Mucosa of descending colon (tissue), 3 donors: ENCODE results near the gene FKBP5. TPM values are rescaled to one million over a fixed set of nuclear protein-coding genes. Genes with fewer than 3 reads are reported as not detected.
"Not testable (repeated sequence)": the region's sequence is repeated elsewhere in the genome, so short reads cannot be mapped to it uniquely, and the experiment has no call there.

Experiments used
- ATAC-seq: fragments of 200-7000 bp; cut with Tn5 transposase; one replicate; pipeline ENCODE4 v1.9.1; 2020; ENCODE audit warnings: mild to moderate bottlenecking, moderate library complexity
- DNase-seq, 3 donors: peaks; one replicate each; pipeline ENCODE4 v3.0.0-alpha.2; 2020
- H3K36me3 ChIP-seq: fragments of 200-600 bp; one replicate; pipeline ENCODE4 v1.8.0; 2021; ENCODE audit warnings: low read depth, mild to moderate bottlenecking
- H3K4me1 ChIP-seq: fragments of 200-600 bp; one replicate; pipeline ENCODE4 v1.8.0; 2021; ENCODE audit warnings: low read depth, mild to moderate bottlenecking
- H3K4me3 ChIP-seq: fragments of 200-600 bp; one replicate; pipeline ENCODE4 v1.8.0; 2021; ENCODE audit warnings: mild to moderate bottlenecking
- H3K9me3 ChIP-seq: fragments of 200-600 bp; one replicate; pipeline ENCODE4 v1.8.0; 2021; ENCODE audit warnings: mild to moderate bottlenecking
- CTCF ChIP-seq: fragments of 200-600 bp; IDR thresholded peaks from one replicate; pipeline ENCODE4 v1.8.0; 2022; ENCODE audit warnings: antibody characterized with exemption, mild to moderate bottlenecking
- intact Hi-C, 2 donors: fragments of 100-400 bp; cut with DNase I in 1 of 2; cut with micrococcal nuclease in 1 of 2; formaldehyde crosslinking; loops; one replicate each; pipeline versions ENCODE4 v1.11.0 to v1.11.1; 2022; cut with DNase I, micrococcal nuclease
- total RNA-seq, 3 donors: library from RNA; stranded (reverse); fragmentation: NEBNext Ultra II Directional in 2 of 3; extraction: Animal tissue kit (Norgen Biotek cat#: 25700) in 2 of 3; gene quantifications; one replicate each; pipeline versions ENCODE4 v1.2.1 to v1.2.4, GENCODE V29; 2021 to 2023
- donor health status: DM: no; HTN: no; CAD: no; lungs with moderate emphysema.
- donor health status: DM: no; HTN: no; CAD: no.
- donor health status: DM: no; HTN: yes; CAD: no.

The FKBP5 gene
- total RNA-seq, 3 donors from 2014 or later = 22.1 to 174 (median 150) TPM

GRCh38 chr6:35673755-35674154 is 15.0 kb downstream of the FKBP5 start:
- ATAC-seq (no peak), DNase-seq (no peak)
- Histone ChIP-seq H3K9me3 (no peaks in the 10 kb centered on the region), H3K36me3 (no peaks in the 10 kb centered on the region), H3K4me3 (no peak overlapping the region), H3K4me1 (peaks cover 30% of the 10 kb centered on the region)
- intact Hi-C loops = no loop called here
- no peak for TF ChIP-seq CTCF

GRCh38 chr6:35673284-35673666 is 15.4 kb downstream of the FKBP5 start:
- DNase-seq, H3K4me3 ChIP-seq, intact Hi-C loops, H3K36me3 ChIP-seq, H3K9me3 ChIP-seq, ATAC-seq: not testable (repeated sequence)
- H3K4me1 ChIP-seq = peaks cover 34% of the 10 kb centered on the region

GRCh38 chr6:35670453-35670852 is 18.3 kb downstream of the FKBP5 start:
- H3K36me3 ChIP-seq, intact Hi-C loops, H3K9me3 ChIP-seq, DNase-seq, H3K4me3 ChIP-seq, ATAC-seq: not testable (repeated sequence)
- peaks cover 26% of the 10 kb centered on the region for H3K4me1 ChIP-seq

- ATAC-seq (peak; percentile 81), DNase-seq (no peak)
- H3K4me1 ChIP-seq = peaks cover 19% of the 10 kb centered on the region
- H3K36me3 ChIP-seq = no peaks in the 10 kb centered on the region
- no peak overlapping the region for H3K4me3 ChIP-seq
- no peaks in the 10 kb centered on the region for H3K9me3 ChIP-seq
- no peak for TF ChIP-seq CTCF
- intact Hi-C loops = no loop called here
Measured at GRCh38 chr6:35669451-35670045, 19.2 kb downstream of the FKBP5 start.

GRCh38 chr6:35668744-35669450 is 19.8 kb downstream of the FKBP5 start:
- TF ChIP-seq CTCF = no peak
- Histone ChIP-seq H3K9me3 (no peaks in the 10 kb centered on the region), H3K36me3 (no peaks in the 10 kb centered on the region), H3K4me1 (peaks cover 24% of the 10 kb centered on the region), H3K4me3 (no peak overlapping the region)
- DNase-seq (no peak), ATAC-seq (no peak)
- intact Hi-C loops = no loop called here

GRCh38 chr6:35668096-35668495 is 20.6 kb downstream of the FKBP5 start:
- peaks cover 28% of the 10 kb centered on the region for H3K4me1 ChIP-seq
- H3K9me3 ChIP-seq = no peaks in the 10 kb centered on the region
- TF ChIP-seq CTCF = no peak
- no peaks in the 10 kb centered on the region for H3K36me3 ChIP-seq
- DNase-seq = no peak
- intact Hi-C loops = no loop called here
- H3K4me3 ChIP-seq = no peak overlapping the region
- no peak for ATAC-seq
